ENCODE data around the gene SCART1. TPM values are rescaled to one million over a fixed set of nuclear protein-coding genes. Genes with fewer than 3 reads are reported as not detected.

Gene SCART1
- total RNA-seq, 1 donor from 2014 or later, result 1.3 TPM

DNA sequence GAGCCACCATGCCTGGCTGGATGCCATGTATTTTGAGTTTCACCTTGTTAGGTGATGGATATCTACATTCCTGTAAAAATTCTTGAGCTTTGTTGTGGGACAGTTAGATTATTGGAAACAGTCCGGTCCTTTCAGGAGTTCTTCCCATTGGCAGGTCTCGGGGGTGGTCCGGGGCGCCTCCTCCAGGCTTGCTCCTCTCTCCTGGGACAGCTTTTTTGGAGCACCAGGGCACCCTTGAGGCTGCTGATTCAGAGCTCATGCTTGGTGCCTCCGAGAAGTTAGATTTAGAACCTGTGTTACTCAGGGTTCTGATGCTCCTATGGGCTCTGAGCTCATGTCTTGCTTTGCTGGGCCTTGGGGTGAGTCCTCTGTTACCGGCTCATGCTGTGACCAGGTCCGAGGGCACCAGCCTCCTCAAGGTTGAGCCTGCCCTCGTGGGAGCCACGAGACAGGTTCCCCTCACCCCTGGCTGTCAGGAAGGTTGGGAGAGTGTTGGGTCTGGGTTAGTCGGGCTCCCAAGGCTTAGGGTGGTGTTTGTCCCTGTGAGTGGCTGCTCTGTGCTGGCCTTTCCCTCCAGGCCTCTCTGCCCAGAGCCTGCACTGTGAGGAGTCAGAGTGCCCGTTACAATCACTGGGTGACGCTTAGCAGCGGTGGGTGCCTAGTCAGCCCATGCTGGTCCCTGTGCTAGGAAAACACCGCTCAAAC lies 35.3 kb upstream of the SCART1 start:
- no peak overlapping the region for H3K4me3 ChIP-seq (ENCODE audit: low read depth, low read length)
- no peak for TF ChIP-seq CTCF (conservative IDR thresholded peaks at IDR 0.05; ENCODE audit: low read depth, low read length)
- no peak for DNase-seq (ENCODE audit: low read depth)

GRCh38 chr10:133419211-133419950 lies 34.4 kb upstream of the SCART1 start:
- no peak overlapping the region for H3K4me3 ChIP-seq (ENCODE audit: low read depth, low read length)
- TF ChIP-seq CTCF (conservative IDR thresholded peaks at IDR 0.05; ENCODE audit: low read depth, low read length), result no peak
- DNase-seq (ENCODE audit: low read depth), result no peak

GRCh38 chr10:133420028-133420427 lies 33.7 kb upstream of the SCART1 start:
- TF ChIP-seq CTCF (conservative IDR thresholded peaks at IDR 0.05; ENCODE audit: low read depth, low read length), result no peak

DNA sequence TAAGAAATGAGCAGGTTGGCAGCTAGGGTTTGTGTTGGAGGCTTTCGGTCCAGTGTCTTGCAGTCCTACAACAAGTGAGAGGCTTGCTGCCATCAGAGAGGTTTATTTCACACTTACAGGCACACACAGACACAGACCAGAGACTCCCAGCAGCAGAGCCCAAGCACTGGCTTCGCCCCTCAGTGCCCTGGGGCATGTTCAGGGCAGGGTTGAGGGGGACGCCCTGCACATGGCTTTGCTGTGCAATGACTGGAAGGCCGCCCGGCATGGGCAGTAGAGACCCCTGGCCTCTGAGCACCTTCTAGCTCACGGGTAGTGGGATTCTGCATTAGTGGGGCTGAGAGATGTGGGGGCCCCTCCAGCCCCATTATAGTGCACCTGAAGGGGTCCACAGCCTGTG lies 33.2 kb upstream of the SCART1 start:
- DNase-seq (ENCODE audit: low read depth), result no peak
- no peak for TF ChIP-seq CTCF (conservative IDR thresholded peaks at IDR 0.05; ENCODE audit: low read depth, low read length)
- H3K4me3 ChIP-seq (ENCODE audit: low read depth, low read length), result no peak overlapping the region

More at GRCh38 chr10:133420028-133420427, 33.7 kb upstream of the SCART1 start:
- DNase-seq (ENCODE audit: low read depth), result no peak
- H3K4me3 ChIP-seq (ENCODE audit: low read depth, low read length), result no peak overlapping the region

DNA sequence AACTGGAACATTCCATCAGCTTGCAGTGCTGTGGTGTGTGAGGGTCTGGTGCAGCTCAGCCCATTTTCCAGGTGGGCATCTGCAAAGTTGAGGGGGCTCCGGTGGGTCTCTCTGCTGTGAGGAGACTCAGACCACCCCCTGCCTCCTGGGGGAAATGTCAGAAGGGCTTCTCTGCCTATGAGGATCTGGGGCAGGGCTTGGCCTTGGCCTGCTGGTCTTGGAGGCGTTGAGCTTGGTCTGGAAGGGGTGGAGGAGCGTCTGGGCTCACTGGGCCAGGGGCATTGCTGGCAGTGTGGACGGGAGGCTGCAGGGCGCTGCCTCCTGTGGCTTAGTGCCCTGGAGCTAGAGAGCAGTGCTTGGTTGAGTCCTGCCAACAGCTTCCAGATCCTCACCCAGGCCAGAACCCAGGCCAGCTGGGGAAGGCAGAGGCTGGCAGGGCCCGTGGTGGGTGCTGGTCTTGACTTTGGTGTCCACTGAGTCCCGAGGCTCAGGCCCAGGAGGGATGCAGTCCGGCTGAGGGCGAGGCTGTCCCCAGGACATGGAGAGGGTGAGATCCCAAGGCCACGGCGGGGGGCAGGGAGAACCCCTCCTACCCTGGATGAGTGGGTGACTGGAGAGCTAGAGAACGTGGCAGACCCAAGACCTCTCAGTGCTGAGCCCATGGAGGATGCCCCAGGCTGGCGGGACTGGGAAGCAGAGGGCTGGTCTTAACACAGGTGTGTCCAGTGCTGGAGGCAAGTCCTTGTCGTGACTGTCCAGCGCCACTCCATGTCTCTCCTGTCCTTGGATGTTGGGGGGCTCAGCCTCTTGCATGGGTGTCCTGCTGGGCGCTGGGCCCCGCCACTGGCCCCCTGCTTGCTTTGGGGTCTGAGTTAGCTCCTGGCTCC lies 32.2 kb upstream of the SCART1 start:
- TF ChIP-seq CTCF (conservative IDR thresholded peaks at IDR 0.05; ENCODE audit: low read depth, low read length), result no peak
- no peak for DNase-seq (ENCODE audit: low read depth)
- H3K4me3 ChIP-seq (ENCODE audit: low read depth, low read length), result no peak overlapping the region

GRCh38 chr10:133422223-133422806 lies 31.4 kb upstream of the SCART1 start:
- no peak for TF ChIP-seq CTCF (conservative IDR thresholded peaks at IDR 0.05; ENCODE audit: low read depth, low read length)
- H3K4me3 ChIP-seq (ENCODE audit: low read depth, low read length), result no peak overlapping the region
- no peak for DNase-seq (ENCODE audit: low read depth)
